HepG2 (cell line): ENCODE measurements around the gene ATOH8. TPM values are rescaled to one million over a fixed set of nuclear protein-coding genes. Genes with fewer than 3 reads are reported as not detected.

Source experiments
- MEF2D ChIP-seq: sonication (generic); formaldehyde crosslinking; IDR thresholded peaks from 2 replicates; pipeline ENCODE4 v1.5.1; 2020; ENCODE audit warnings: mild to moderate bottlenecking, missing genetic modification reagents
- RFXAP ChIP-seq: sonication (generic); formaldehyde crosslinking; IDR thresholded peaks from 2 replicates; pipeline ENCODE4 v1.4.0; 2020; ENCODE audit warnings: missing genetic modification reagents, borderline replicate concordance
- SCMH1 ChIP-seq: sonication (generic); formaldehyde crosslinking; IDR thresholded peaks from 2 replicates; pipeline ENCODE4 v1.9.0; 2021; ENCODE audit warnings: missing genetic modification reagents, mild to moderate bottlenecking, borderline replicate concordance
- ZNF337 ChIP-seq: sonication (generic); formaldehyde crosslinking; IDR thresholded peaks from 2 replicates; pipeline ENCODE4 v1.5.1; 2020; ENCODE audit warnings: missing genetic modification reagents, low read depth, mild to moderate bottlenecking, borderline replicate concordance
- polyA plus RNA-seq, 8 experiments: library from polyadenylated mRNA; depleted of rRNA in 3 of 8; stranded (reverse) in 7 of 8; unstranded in 1 of 8; fragments of >200 nt; fragmentation: Illumina TruSeq in 4 of 8; extraction: Trizol in 4 of 8; gene quantifications; 2 replicates each; pipeline versions ENCODE4 v1.2.1 to v1.2.3, GENCODE V29; 2011 to 2016; ENCODE audit warnings: low read depth in 4 of 8, missing spikeins in 1 of 8, mixed read lengths in 1 of 8; ENCODE audit not compliant: insufficient read depth in 1 of 8
- total RNA-seq, 5 experiments: library from RNA; depleted of rRNA; stranded (reverse); fragments of >200 nt; fragmentation: Illumina TruSeq; extraction: Trizol; gene quantifications; 2 replicates each; pipeline ENCODE4 v1.2.3, GENCODE V29; 2016; ENCODE audit warnings: low read depth in 1 of 5
- TF ChIP-seq, protein P1 (sequence below), 2 experiments: IDR thresholded peaks; 2 replicates each; pipeline ENCODE4 v1.6.1; 2011 to 2012; ENCODE audit warnings: low read length in 2 of 2, borderline replicate concordance in 1 of 2, low read depth in 1 of 2, mild to moderate bottlenecking in 1 of 2, moderate library complexity in 1 of 2
- TF ChIP-seq, protein P2 (sequence below): sonication (generic); formaldehyde crosslinking; conservative IDR thresholded peaks from 2 replicates; pipeline ENCODE4 v1.8.0; 2022; ENCODE audit warnings: mild to moderate bottlenecking, moderate library complexity, missing genetic modification reagents

The ATOH8 gene
- total and polyA plus RNA-seq, 2 of the 13 experiments (the other 11 are each of a cell fraction or from before 2014, with no cell fraction given), result 0.13 to 0.61 TPM

DNA sequence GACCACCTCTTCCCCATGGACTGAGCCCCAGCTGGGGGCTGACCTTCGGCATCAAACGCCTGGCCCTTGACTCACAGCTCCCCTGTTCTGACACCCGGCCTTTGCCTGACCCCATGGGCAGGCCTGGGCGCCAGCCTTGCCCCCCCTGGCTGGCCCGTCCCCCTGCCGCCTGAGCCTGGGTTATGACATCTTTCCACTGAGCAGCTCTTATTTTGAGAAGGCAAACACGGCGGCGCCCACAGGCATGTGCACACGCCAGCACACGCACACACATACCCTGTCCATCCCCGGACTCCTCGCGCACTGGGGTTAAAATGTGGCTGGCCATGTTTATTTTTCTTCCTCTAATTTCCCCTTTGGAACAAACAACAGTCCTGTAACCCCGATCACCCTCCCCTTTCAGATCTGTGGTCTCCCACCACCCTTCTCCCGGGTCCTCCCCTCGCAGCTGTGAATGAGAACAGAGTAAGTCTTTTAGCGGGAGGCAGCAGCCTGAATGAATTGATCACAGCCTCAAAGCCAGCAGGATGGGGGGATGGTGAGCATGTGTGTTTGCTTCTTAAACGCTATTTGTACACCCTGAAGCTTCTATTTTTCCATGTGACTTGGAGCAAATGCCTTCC, 11.8 kb upstream of the ATOH8 start (continued):
- TF ChIP-seq, protein P1, sequence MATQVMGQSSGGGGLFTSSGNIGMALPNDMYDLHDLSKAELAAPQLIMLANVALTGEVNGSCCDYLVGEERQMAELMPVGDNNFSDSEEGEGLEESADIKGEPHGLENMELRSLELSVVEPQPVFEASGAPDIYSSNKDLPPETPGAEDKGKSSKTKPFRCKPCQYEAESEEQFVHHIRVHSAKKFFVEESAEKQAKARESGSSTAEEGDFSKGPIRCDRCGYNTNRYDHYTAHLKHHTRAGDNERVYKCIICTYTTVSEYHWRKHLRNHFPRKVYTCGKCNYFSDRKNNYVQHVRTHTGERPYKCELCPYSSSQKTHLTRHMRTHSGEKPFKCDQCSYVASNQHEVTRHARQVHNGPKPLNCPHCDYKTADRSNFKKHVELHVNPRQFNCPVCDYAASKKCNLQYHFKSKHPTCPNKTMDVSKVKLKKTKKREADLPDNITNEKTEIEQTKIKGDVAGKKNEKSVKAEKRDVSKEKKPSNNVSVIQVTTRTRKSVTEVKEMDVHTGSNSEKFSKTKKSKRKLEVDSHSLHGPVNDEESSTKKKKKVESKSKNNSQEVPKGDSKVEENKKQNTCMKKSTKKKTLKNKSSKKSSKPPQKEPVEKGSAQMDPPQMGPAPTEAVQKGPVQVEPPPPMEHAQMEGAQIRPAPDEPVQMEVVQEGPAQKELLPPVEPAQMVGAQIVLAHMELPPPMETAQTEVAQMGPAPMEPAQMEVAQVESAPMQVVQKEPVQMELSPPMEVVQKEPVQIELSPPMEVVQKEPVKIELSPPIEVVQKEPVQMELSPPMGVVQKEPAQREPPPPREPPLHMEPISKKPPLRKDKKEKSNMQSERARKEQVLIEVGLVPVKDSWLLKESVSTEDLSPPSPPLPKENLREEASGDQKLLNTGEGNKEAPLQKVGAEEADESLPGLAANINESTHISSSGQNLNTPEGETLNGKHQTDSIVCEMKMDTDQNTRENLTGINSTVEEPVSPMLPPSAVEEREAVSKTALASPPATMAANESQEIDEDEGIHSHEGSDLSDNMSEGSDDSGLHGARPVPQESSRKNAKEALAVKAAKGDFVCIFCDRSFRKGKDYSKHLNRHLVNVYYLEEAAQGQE (IDR thresholded peaks at IDR 0.05; ENCODE audit: borderline replicate concordance in 1 of 2, low read depth in 1 of 2, low read length in 2 of 2), result no peak
- TF ChIP-seq SCMH1 (no peak), MEF2D (CRISPR knock-in tag) (no peak), RFXAP (CRISPR knock-in tag) (no peak), ZNF337 (CRISPR knock-in tag) (no peak)
- TF ChIP-seq, protein P2, sequence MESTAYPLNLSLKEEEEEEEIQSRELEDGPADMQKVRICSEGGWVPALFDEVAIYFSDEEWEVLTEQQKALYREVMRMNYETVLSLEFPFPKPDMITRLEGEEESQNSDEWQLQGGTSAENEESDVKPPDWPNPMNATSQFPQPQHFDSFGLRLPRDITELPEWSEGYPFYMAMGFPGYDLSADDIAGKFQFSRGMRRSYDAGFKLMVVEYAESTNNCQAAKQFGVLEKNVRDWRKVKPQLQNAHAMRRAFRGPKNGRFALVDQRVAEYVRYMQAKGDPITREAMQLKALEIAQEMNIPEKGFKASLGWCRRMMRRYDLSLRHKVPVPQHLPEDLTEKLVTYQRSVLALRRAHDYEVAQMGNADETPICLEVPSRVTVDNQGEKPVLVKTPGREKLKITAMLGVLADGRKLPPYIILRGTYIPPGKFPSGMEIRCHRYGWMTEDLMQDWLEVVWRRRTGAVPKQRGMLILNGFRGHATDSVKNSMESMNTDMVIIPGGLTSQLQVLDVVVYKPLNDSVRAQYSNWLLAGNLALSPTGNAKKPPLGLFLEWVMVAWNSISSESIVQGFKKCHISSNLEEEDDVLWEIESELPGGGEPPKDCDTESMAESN (CRISPR knock-in tag), result no peak
